GM12878 (cell line): ENCODE results near the gene ZNF396.

ENCODE experiments used
- ATF2 ChIP-seq: IDR thresholded peaks from 2 replicates; pipeline ENCODE4 v1.6.1; 2012; ENCODE audit warnings: low read length, inconsistent platforms
- CHD2 ChIP-seq: IDR thresholded peaks from 2 replicates; pipeline ENCODE4 v1.6.1; 2011; ENCODE audit warnings: low read depth, low read length, improper control_type of control experiment, borderline replicate concordance
- CHD4 ChIP-seq: fragments of 200-600 bp; sonication (generic); IDR thresholded peaks from 2 replicates; pipeline ENCODE4 v1.6.1; 2016; ENCODE audit warnings: mild to moderate bottlenecking
- CREB1 ChIP-seq: IDR thresholded peaks from 2 replicates; pipeline ENCODE4 v1.6.1; 2012; ENCODE audit warnings: low read depth, mild to moderate bottlenecking, inconsistent platforms
- CTCF ChIP-seq, 3 experiments: IDR thresholded peaks in 2 of 3; conservative IDR thresholded peaks in 1 of 3; 2 replicates each; pipeline ENCODE4 v1.5.1; 2011; ENCODE audit warnings: low read depth in 3 of 3, low read length in 3 of 3, mild to moderate bottlenecking in 3 of 3, control low read depth in 2 of 3, moderate library complexity in 2 of 3, inconsistent platforms in 1 of 3, mixed read lengths in 1 of 3; ENCODE audit not compliant: control insufficient read depth in 2 of 3, insufficient read depth in 1 of 3; ENCODE audit errors: extremely low read depth in 1 of 3
- FOXM1 ChIP-seq: IDR thresholded peaks from 2 replicates; pipeline ENCODE4 v1.6.1; 2012; ENCODE audit warnings: low read depth, mild to moderate bottlenecking, inconsistent platforms, low read length, moderate library complexity
- MXI1 ChIP-seq: fragments of 150-350 bp; IDR thresholded peaks from 2 replicates; pipeline ENCODE4 v1.6.1; 2011; ENCODE audit warnings: low read depth, mild to moderate bottlenecking, inconsistent platforms, low read length, improper control_type of control experiment
- NR2C2 ChIP-seq: IDR thresholded peaks from 2 replicates; pipeline ENCODE4 v1.6.1; 2011; ENCODE audit warnings: borderline replicate concordance, low read depth; ENCODE audit not compliant: control insufficient read depth, insufficient read length
- RCOR1 ChIP-seq: conservative IDR thresholded peaks from 2 replicates; pipeline ENCODE4 v1.6.1; 2012; ENCODE audit warnings: low read depth, low read length, improper control_type of control experiment
- SMC3 ChIP-seq: IDR thresholded peaks from 2 replicates; pipeline ENCODE4 v1.6.1; 2011; ENCODE audit warnings: low read length, improper control_type of control experiment, borderline replicate concordance
- SUZ12 ChIP-seq: fragments of 200-600 bp; sonication (generic); IDR thresholded peaks from one replicate; pipeline ENCODE4 v1.6.1; 2018; ENCODE audit warnings: antibody characterized with exemption, mild to moderate bottlenecking; ENCODE audit not compliant: unreplicated experiment
- TAF1 ChIP-seq: IDR thresholded peaks from 2 replicates; pipeline ENCODE4 v1.6.1; 2011; ENCODE audit warnings: mild to moderate bottlenecking, low read depth, low read length, borderline replicate concordance

- TF ChIP-seq SUZ12 (no peak), CTCF (IDR thresholded peaks at IDR 0.05 in 2 of 3, conservative IDR thresholded peaks at IDR 0.05 in 1 of 3; ENCODE audit: control insufficient read depth in 2 of 3, extremely low read depth in 1 of 3, insufficient read depth in 1 of 3, low read depth in 3 of 3, low read length in 3 of 3) (no peak), NR2C2 (no peak), CREB1 (no peak), MXI1 (no peak), CHD4 (no peak), CHD2 (no peak), FOXM1 (no peak), TAF1 (no peak), ATF2 (no peak), SMC3 (no peak), RCOR1 (no peak)
Measured at GRCh38 chr18:35409911-35410310, 32.8 kb upstream of the ZNF396 start.
